B cell (primary cell): ENCODE results near the gene TBX2. TPM values are rescaled to one million over a fixed set of nuclear protein-coding genes. Genes with fewer than 3 reads are reported as not detected.

Source experiments
- ATAC-seq: fragments of 200-7000 bp; cut with Tn5 transposase; one replicate; pipeline ENCODE4 v1.10.0; 2021; ENCODE audit warnings: low read depth, mild to moderate bottlenecking, moderate number of reproducible peaks, moderate library complexity
- CTCF ChIA-PET: fragments of 350-600 bp; sonication (Branson Sonifier 250); formaldehyde crosslinking; loops from one replicate; lab custom pipeline; 2021; ENCODE audit warnings: antibody characterized with exemption, inconsistent platforms; lab: Charles Lee
- POLR2A ChIA-PET: fragments of 350-600 bp; sonication (Branson Sonifier 250); formaldehyde crosslinking; loops from one replicate; lab custom pipeline; 2021; ENCODE audit warnings: antibody characterized with exemption; lab: Charles Lee
- DNase-seq: peaks from one replicate; pipeline ENCODE4 v3.0.0; 2013
- H2AFZ ChIP-seq: 2 replicates; pipeline ENCODE4 v1.6.1; 2012; ENCODE audit warnings: mild to moderate bottlenecking, low read depth, low read length; ENCODE audit not compliant: insufficient read depth, poor library complexity, severe bottlenecking
- H3K27ac ChIP-seq, 2 donors: 1 replicate in 1 of 2; 2 replicates in 1 of 2; pipeline ENCODE4 v1.5.1; 2012 to 2013; ENCODE audit warnings: low read length in 2 of 2, mild to moderate bottlenecking in 2 of 2, moderate library complexity in 1 of 2
- H3K27me3 ChIP-seq, 4 experiments: fragments of 200-600 bp in 1 of 4; sonication (generic) in 1 of 4; replicated peaks in 1 of 4; 1 replicate in 2 of 4; 2 replicates in 2 of 4; pipeline versions ENCODE4 v1.6.1 to v1.7.0; 2013 to 2016; ENCODE audit warnings: low read length in 3 of 4, mild to moderate bottlenecking in 2 of 4, mixed read lengths in 1 of 4, moderate library complexity in 1 of 4; ENCODE audit not compliant: insufficient read depth in 4 of 4, control insufficient read depth in 3 of 4; ENCODE audit errors: control extremely low read depth in 1 of 4
- H3K36me3 ChIP-seq, 2 experiments: replicated peaks in 1 of 2; 1 replicate in 1 of 2; 2 replicates in 1 of 2; pipeline versions ENCODE4 v1.6.1 to v1.7.1; 2013; ENCODE audit warnings: low read length in 1 of 2; ENCODE audit not compliant: insufficient read depth in 2 of 2, control insufficient read depth in 1 of 2; ENCODE audit errors: control extremely low read depth in 1 of 2, extremely low read depth in 1 of 2
- H3K4me1 ChIP-seq, 2 donors: fragments of 200-600 bp in 1 of 2; sonication (generic) in 1 of 2; 1 replicate in 1 of 2; 2 replicates in 1 of 2; pipeline versions ENCODE4 v1.5.1 to v1.6.1; 2013 to 2017; ENCODE audit warnings: low read length in 2 of 2; ENCODE audit not compliant: control insufficient read depth in 2 of 2, insufficient read depth in 2 of 2
- H3K4me2 ChIP-seq: replicated peaks from 2 replicates; pipeline ENCODE3; 2012; ENCODE audit warnings: mild to moderate bottlenecking, low read depth, low read length; ENCODE audit not compliant: poor library complexity, severe bottlenecking
- H3K4me3 ChIP-seq, 5 experiments: fragments of 200-600 bp in 1 of 5; sonication (generic) in 1 of 5; 1 replicate in 3 of 5; 2 replicates in 2 of 5; pipeline versions ENCODE4 v1.5.1 to v1.7.0; 2011 to 2016; ENCODE audit warnings: low read length in 4 of 5, mild to moderate bottlenecking in 4 of 5, low read depth in 2 of 5, control low read depth in 1 of 5, moderate library complexity in 1 of 5; ENCODE audit not compliant: insufficient read depth in 1 of 5; ENCODE audit errors: control extremely low read depth in 1 of 5, extremely low read depth in 1 of 5
- H3K79me2 ChIP-seq: fragments of 200-600 bp; sonication (generic); one replicate; pipeline ENCODE4 v1.6.0; 2016; ENCODE audit warnings: low read length; ENCODE audit not compliant: control insufficient read depth, insufficient read depth
- H3K9ac ChIP-seq: fragments of 200-600 bp; sonication (generic); 2 replicates; pipeline ENCODE4 v1.6.1; 2017; ENCODE audit warnings: mild to moderate bottlenecking, low read length, moderate library complexity
- H3K9me3 ChIP-seq, 3 donors: one replicate each; pipeline versions ENCODE4 v1.6.1 to v1.7.1; 2013; ENCODE audit warnings: low read length in 2 of 3; ENCODE audit not compliant: control insufficient read depth in 2 of 3, insufficient read depth in 1 of 3; ENCODE audit errors: control extremely low read depth in 1 of 3
- H4K20me1 ChIP-seq: 2 replicates; pipeline ENCODE4 v1.6.0; 2012; ENCODE audit warnings: mild to moderate bottlenecking, low read length; ENCODE audit not compliant: insufficient read depth, control insufficient read depth, poor library complexity, severe bottlenecking
- H3K27ac Mint-ChIP-seq: one replicate; pipeline ENCODE4 v1.8.0; 2021; ENCODE audit warnings: mixed read lengths
- H3K27me3 Mint-ChIP-seq: one replicate; pipeline ENCODE4 v1.8.0; 2021; ENCODE audit warnings: mixed read lengths
- H3K4me1 Mint-ChIP-seq: one replicate; pipeline ENCODE4 v1.8.0; 2021; ENCODE audit warnings: mixed read lengths
- H3K4me3 Mint-ChIP-seq: one replicate; pipeline ENCODE4 v1.8.0; 2021; ENCODE audit warnings: mixed read lengths
- H3K9me3 Mint-ChIP-seq: one replicate; pipeline ENCODE4 v1.8.0; 2022; ENCODE audit warnings: mixed read lengths; ENCODE audit not compliant: insufficient read depth
- CTCF ChIP-seq: fragments of 200-600 bp; IDR thresholded peaks from one replicate; pipeline ENCODE4 v1.8.0; 2022; ENCODE audit warnings: antibody characterized with exemption, mild to moderate bottlenecking
- EZH2 ChIP-seq: IDR thresholded peaks from 2 replicates; pipeline ENCODE4 v1.6.1; 2012; ENCODE audit warnings: borderline replicate concordance, low read depth, mild to moderate bottlenecking, moderate library complexity, low read length; ENCODE audit not compliant: insufficient read depth, poor library complexity, severe bottlenecking
- WGBS: methylation state at CpG from one replicate; pipeline ENCODE4 v1.1.5; 2013; ENCODE audit warnings: missing lambda C conversion rate; ENCODE audit not compliant: insufficient coverage; 5-methylcytosine and 5-hydroxymethylcytosine counted together
- intact Hi-C: fragments of 100-400 bp; cut with micrococcal nuclease; formaldehyde crosslinking; loops from one replicate; pipeline ENCODE4 v1.10.0; 2022
- polyA plus RNA-seq: library from polyadenylated mRNA; depleted of rRNA; stranded (reverse); fragments of >200 nt; gene quantifications from 2 replicates; pipeline ENCODE4 v1.2.3, GENCODE V29; 2012
- total RNA-seq, 2 donors: library from RNA; stranded (reverse); fragments of 120-200 nt in 1 of 2; gene quantifications; 1 replicate in 1 of 2; 2 replicates in 1 of 2; pipeline versions ENCODE4 v1.2.3 to v1.2.4, GENCODE V29; 2013 to 2022

The TBX2 gene
- total and polyA plus RNA-seq, 2 donors (not counting 1 experiment from before 2014, with no cell fraction given) = not detected

GRCh38 chr17:61451538-61452300 is 52.1 kb downstream of the TBX2 start:
- H3K4me2 ChIP-seq = peak overlapping the region; percentile 75
- no peaks in the 10 kb centered on the region for H4K20me1 ChIP-seq
- no peak overlapping the region for H3K27ac ChIP-seq
- WGBS = 5% methylated on average over 70 of the region's 75 CpGs
- no peaks in the 10 kb centered on the region for H3K79me2 ChIP-seq
- H3K4me3 ChIP-seq = peak overlapping the region in 3 of 5 experiments; percentile 9 to 32 (median 25)
- peak overlapping the region; percentile 77 for H3K4me3 Mint-ChIP-seq
- ChIA-PET POLR2A (no interaction called here), CTCF (interaction anchor here (1.0 kb wide), 1 partner anchor 34 kb away, joined by 3 read pairs; no protein-coding TSS in a partner anchor)
- intact Hi-C loops = loop anchor here (2.0 kb wide), 1 partner anchor 49 kb away; no protein-coding TSS in a partner anchor
- H3K4me1 Mint-ChIP-seq = peaks cover 22% of the 10 kb centered on the region
- TF ChIP-seq EZH2 (peak; percentile 40), CTCF (no peak)
- H3K27me3 Mint-ChIP-seq = peaks cover 55% of the 10 kb centered on the region
- peaks cover 2 to 69% (median 55%) of the 10 kb centered on the region in 4 experiments for H3K27me3 ChIP-seq
- DNase-seq (peak; percentile 35), ATAC-seq (peak; percentile 24)
- H3K9me3 Mint-ChIP-seq = no peaks in the 10 kb centered on the region
- H3K27ac Mint-ChIP-seq = no peak overlapping the region
- H3K9ac ChIP-seq = peak overlapping the region; percentile 43
- no peaks in the 10 kb centered on the region for H3K36me3 ChIP-seq
- peak overlapping the region; percentile 42 for H2AFZ ChIP-seq
- peaks cover 30 to 44% of the 10 kb centered on the region in 2 donors for H3K4me1 ChIP-seq
- H3K9me3 ChIP-seq = peaks cover 0 to 38% (median 0%) of the 10 kb centered on the region in 3 donors
